MCF 10A (cell line): ENCODE data around the gene ZNHIT1. TPM values are rescaled to one million over a fixed set of nuclear protein-coding genes. Genes with fewer than 3 reads are reported as not detected.

Experiments used
- BruUV-seq: library from RNA; stranded (reverse); fragments of 400-500 nt; replicated peaks from 2 replicates; lab custom pipeline; 2021; lab: Mats Ljungman, UMichigan
- CTCF ChIA-PET: fragments of 300-600 bp; sonication (Branson Sonifier 250); formaldehyde crosslinking; extraction: SDS; loops from one replicate; lab custom pipeline; 2021; ENCODE audit warnings: antibody characterized with exemption, inconsistent platforms; lab: Yijun Ruan, JAX
- POLR2A ChIA-PET: fragments of 300-600, 350-650 bp; sonication (Branson Sonifier 250); formaldehyde crosslinking; extraction: SDS; loops from one replicate; lab custom pipeline; 2020; ENCODE audit warnings: antibody characterized with exemption, inconsistent platforms; lab: Yijun Ruan, JAX
- DNase-seq: peaks from one replicate; pipeline ENCODE4 v3.0.0-alpha.2; 2018; ENCODE audit not compliant: unreplicated experiment
- H3K27ac Mint-ChIP-seq: one replicate; pipeline ENCODE4 v1.8.0; 2022; ENCODE audit warnings: mild to moderate bottlenecking, low read depth, mixed read lengths; ENCODE audit not compliant: unreplicated experiment
- H3K27me3 Mint-ChIP-seq: one replicate; pipeline ENCODE4 v1.8.0; 2022; ENCODE audit warnings: mixed read lengths; ENCODE audit not compliant: insufficient read depth, unreplicated experiment
- H3K36me3 Mint-ChIP-seq: one replicate; pipeline ENCODE4 v1.8.0; 2022; ENCODE audit warnings: mild to moderate bottlenecking, moderate library complexity, mixed read lengths; ENCODE audit not compliant: insufficient read depth, unreplicated experiment
- H3K4me1 Mint-ChIP-seq: one replicate; pipeline ENCODE4 v1.8.0; 2022; ENCODE audit warnings: mixed read lengths; ENCODE audit not compliant: insufficient read depth, unreplicated experiment
- H3K4me3 Mint-ChIP-seq: one replicate; pipeline ENCODE4 v1.8.0; 2022; ENCODE audit warnings: mild to moderate bottlenecking, moderate library complexity, mixed read lengths; ENCODE audit not compliant: unreplicated experiment
- H3K9me3 Mint-ChIP-seq: one replicate; pipeline ENCODE4 v1.8.0; 2022; ENCODE audit warnings: mixed read lengths; ENCODE audit not compliant: unreplicated experiment
- intact Hi-C: fragments of 100-400 bp; cut with micrococcal nuclease; formaldehyde crosslinking; loops from 2 replicates; pipeline ENCODE4 v1.14.1; 2022
- total RNA-seq: library from RNA; stranded (reverse); gene quantifications from 2 replicates; pipeline ENCODE4 v1.2.3, GENCODE V29; 2022
- TF ChIP-seq, protein P1 (sequence below): fragments of 200-600 bp; IDR thresholded peaks from one replicate; pipeline ENCODE4 v1.8.0; 2022; ENCODE audit warnings: antibody characterized with exemption, mild to moderate bottlenecking; ENCODE audit not compliant: unreplicated experiment

ZNHIT1 gene
- total RNA-seq, 1 experiment from 2014 or later = 63.9 TPM

DNA sequence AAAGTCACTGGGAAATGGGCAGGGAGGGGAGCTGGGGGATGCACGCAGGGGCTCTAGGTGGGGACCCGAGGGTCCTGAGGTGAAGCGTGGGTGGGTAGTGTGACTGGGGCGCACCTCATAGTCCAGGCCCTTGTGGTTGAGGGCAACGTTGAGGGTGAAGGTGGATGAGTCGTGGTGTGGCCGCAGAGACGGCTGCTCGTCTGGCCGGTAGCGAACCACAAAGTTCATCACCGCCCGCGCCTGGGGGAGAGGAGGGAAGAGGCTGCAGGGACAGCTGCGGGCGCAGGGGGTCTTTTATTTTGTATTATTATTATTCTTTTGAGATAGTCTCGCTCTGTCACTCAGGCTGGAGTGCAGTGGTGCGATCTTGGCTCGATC lies 11.3 kb upstream of the ZNHIT1 start:
- POLR2A ChIA-PET = interaction anchor here (0.6 to 1.3 kb wide), 2 partner anchors 10 to 332 kb away, joined by 3 read pairs; partner anchors contain the start of gene SRRT
- no peak for DNase-seq
- TF ChIP-seq, protein P1, sequence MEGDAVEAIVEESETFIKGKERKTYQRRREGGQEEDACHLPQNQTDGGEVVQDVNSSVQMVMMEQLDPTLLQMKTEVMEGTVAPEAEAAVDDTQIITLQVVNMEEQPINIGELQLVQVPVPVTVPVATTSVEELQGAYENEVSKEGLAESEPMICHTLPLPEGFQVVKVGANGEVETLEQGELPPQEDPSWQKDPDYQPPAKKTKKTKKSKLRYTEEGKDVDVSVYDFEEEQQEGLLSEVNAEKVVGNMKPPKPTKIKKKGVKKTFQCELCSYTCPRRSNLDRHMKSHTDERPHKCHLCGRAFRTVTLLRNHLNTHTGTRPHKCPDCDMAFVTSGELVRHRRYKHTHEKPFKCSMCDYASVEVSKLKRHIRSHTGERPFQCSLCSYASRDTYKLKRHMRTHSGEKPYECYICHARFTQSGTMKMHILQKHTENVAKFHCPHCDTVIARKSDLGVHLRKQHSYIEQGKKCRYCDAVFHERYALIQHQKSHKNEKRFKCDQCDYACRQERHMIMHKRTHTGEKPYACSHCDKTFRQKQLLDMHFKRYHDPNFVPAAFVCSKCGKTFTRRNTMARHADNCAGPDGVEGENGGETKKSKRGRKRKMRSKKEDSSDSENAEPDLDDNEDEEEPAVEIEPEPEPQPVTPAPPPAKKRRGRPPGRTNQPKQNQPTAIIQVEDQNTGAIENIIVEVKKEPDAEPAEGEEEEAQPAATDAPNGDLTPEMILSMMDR = no peak
- BruUV-seq = no TSS peak
- Mint-ChIP-seq H3K4me3 (no peak overlapping the region), H3K4me1 (no peaks in the 10 kb centered on the region), H3K36me3 (peaks cover 38% of the 10 kb centered on the region), H3K27me3 (no peaks in the 10 kb centered on the region), H3K27ac (no peak overlapping the region), H3K9me3 (no peaks in the 10 kb centered on the region)
- intact Hi-C loops = no loop called here
- CTCF ChIA-PET = no interaction called here

DNA sequence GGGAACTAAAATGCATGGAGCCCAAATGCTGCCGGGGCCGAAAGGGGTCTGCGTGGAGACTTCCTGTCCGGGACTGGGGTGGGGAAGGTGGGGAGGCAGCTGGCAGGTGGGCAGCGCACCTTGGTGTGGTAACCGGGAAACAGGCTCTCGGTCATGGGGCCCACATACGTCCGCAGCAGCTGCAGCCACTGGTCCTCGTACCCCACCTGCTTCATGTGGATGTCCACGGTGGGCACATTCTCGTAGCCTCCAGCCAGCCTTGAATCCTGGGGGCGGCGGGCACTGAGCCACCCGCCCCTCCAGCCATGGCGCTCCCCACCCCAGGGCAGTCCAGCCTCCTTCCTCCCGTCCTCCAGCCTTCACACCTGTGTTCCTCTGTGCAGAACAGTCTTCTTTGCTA lies 10.5 kb upstream of the ZNHIT1 start:
- BruUV-seq = no TSS peak
- ChIA-PET POLR2A (no interaction called here), CTCF (interaction anchor here (0.6 kb wide), 1 partner anchor 19 kb away, joined by 3 read pairs; no protein-coding TSS in a partner anchor)
- H3K4me1 Mint-ChIP-seq = no peaks in the 10 kb centered on the region
- H3K9me3 Mint-ChIP-seq = no peaks in the 10 kb centered on the region
- intact Hi-C loops = no loop called here
- H3K27me3 Mint-ChIP-seq = no peaks in the 10 kb centered on the region
- H3K27ac Mint-ChIP-seq = no peak overlapping the region
- TF ChIP-seq, protein P1 = no peak
- no peak overlapping the region for H3K4me3 Mint-ChIP-seq
- DNase-seq = no peak
- peaks cover 44% of the 10 kb centered on the region for H3K36me3 Mint-ChIP-seq

DNA sequence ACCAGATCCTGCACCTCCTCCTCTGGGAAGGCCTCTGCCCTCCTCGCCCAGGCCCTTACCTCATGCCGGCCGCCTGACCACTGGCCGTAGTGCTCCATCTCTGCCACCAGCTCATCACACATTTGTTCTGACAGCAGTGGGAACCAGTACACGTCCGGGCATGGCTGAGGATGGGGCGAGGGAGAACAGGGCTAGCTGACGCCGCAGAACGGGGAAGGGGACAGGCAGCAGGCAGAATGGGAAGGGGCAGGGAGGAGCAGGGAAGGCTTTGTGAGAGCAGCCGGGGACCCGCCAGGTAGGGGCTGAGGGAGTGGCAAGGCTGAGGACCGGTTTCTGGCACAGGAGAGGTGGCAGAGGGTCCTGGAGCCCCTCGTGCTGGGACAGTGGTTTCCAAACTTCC lies 9.2 kb upstream of the ZNHIT1 start:
- intact Hi-C loops = no loop called here
- no peak overlapping the region for H3K4me3 Mint-ChIP-seq
- TF ChIP-seq, protein P1 = no peak
- ChIA-PET POLR2A (interaction anchor here (0.6 kb wide), 1 partner anchor 1102 kb away, joined by 3 read pairs; no protein-coding TSS in a partner anchor), CTCF (interaction anchor here (0.6 to 1.1 kb wide), 4 partner anchors 40 to 155 kb away, joined by 3 to 4 read pairs (median 3); no protein-coding TSS in a partner anchor)
- H3K36me3 Mint-ChIP-seq = peaks cover 57% of the 10 kb centered on the region
- H3K27ac Mint-ChIP-seq = no peak overlapping the region
- DNase-seq = no peak
- no peaks in the 10 kb centered on the region for H3K9me3 Mint-ChIP-seq
- no TSS peak for BruUV-seq
- H3K4me1 Mint-ChIP-seq = no peaks in the 10 kb centered on the region
- no peaks in the 10 kb centered on the region for H3K27me3 Mint-ChIP-seq

DNA sequence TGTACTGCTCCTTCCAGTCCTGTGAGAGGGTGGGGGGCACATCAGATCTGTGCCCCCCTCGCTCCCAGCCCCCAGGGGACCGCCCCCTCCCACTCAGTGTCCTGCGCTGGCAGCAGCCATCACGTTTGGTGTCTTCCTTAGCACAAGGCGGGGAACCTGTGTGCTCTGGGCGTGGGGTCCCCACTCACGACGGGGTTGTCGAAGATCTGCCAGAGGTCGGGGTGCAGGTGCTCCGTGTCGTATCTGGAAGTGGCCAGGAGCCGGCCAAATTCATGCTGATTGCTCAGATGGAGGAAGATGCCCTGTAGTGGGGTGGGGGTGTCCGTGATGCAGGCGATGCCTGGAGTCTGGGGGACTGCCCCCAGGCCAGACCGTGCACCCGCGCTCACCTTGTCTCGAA lies 7.8 kb upstream of the ZNHIT1 start:
- peaks cover 4% of the 10 kb centered on the region for H3K4me1 Mint-ChIP-seq
- intact Hi-C loops = no loop called here

More for the DNA sequence above, 7.8 kb upstream of the ZNHIT1 start:
- Mint-ChIP-seq H3K27ac (no peak overlapping the region), H3K36me3 (peaks cover 70% of the 10 kb centered on the region), H3K9me3 (no peaks in the 10 kb centered on the region), H3K27me3 (no peaks in the 10 kb centered on the region), H3K4me3 (no peak overlapping the region)
- TF ChIP-seq, protein P1 = no peak
- no TSS peak for BruUV-seq
- DNase-seq = no peak
- CTCF ChIA-PET = interaction anchor here (0.6 to 1.7 kb wide), 2 partner anchors 18 to 58 kb away, joined by 3 to 14 read pairs; no protein-coding TSS in a partner anchor
- POLR2A ChIA-PET = no interaction called here
